Upper lobe of right lung (tissue), 1 donor: Measurements from ENCODE around the gene RNF5. TPM values are rescaled to one million over a fixed set of nuclear protein-coding genes. Genes with fewer than 3 reads are reported as not detected.

Source experiments
- ATAC-seq: fragments of 200-7000 bp; cut with Tn5 transposase; one replicate; pipeline ENCODE4 v1.9.1; 2020; ENCODE audit warnings: mild to moderate bottlenecking, moderate library complexity
- DNase-seq: peaks from one replicate; pipeline ENCODE4 v3.0.0-alpha.2; 2020
- H3K27ac ChIP-seq: fragments of 200-600 bp; one replicate; pipeline ENCODE4 v1.8.0; 2022
- H3K27me3 ChIP-seq: fragments of 200-600 bp; one replicate; pipeline ENCODE4 v1.8.0; 2022; ENCODE audit warnings: mild to moderate bottlenecking
- H3K36me3 ChIP-seq: fragments of 200-600 bp; one replicate; pipeline ENCODE4 v1.8.0; 2022
- H3K4me1 ChIP-seq: fragments of 200-600 bp; one replicate; pipeline ENCODE4 v1.8.0; 2022
- H3K4me3 ChIP-seq: fragments of 200-600 bp; one replicate; pipeline ENCODE4 v1.8.0; 2022; ENCODE audit warnings: mild to moderate bottlenecking
- H3K9me3 ChIP-seq: fragments of 200-600 bp; one replicate; pipeline ENCODE4 v1.8.0; 2022
- CTCF ChIP-seq: fragments of 200-600 bp; IDR thresholded peaks from one replicate; pipeline ENCODE4 v1.8.0; 2022; ENCODE audit warnings: antibody characterized with exemption
- intact Hi-C: fragments of 100-400 bp; cut with DNase I; formaldehyde crosslinking; loops from one replicate; pipeline ENCODE4 v1.11.0; 2022
- long read RNA-seq: library from polyadenylated mRNA; unstranded; transcript quantifications from one replicate; pipeline ENCODE4 v2.0.0, GENCODE V29; 2021
- total RNA-seq: library from RNA; stranded (reverse); fragmentation: NEBNext Ultra II Directional; extraction: Animal tissue kit (Norgen Biotek cat#: 25700); gene quantifications from one replicate; pipeline ENCODE4 v1.2.1, GENCODE V29; 2021
- donor health status: DM: no; HTN: yes; CAD: no; lungs with severe emphysema.

RNF5 gene
- 44.6 TPM for total RNA-seq
- long read RNA-seq, partial matches to known transcripts = 2 of 2 reads
- long read RNA-seq, other reads (novel, unspliced or antisense) = 0 of 2 reads

- Histone ChIP-seq H3K4me1 (peaks cover 37% of the 10 kb centered on the region), H3K27me3 (no peaks in the 10 kb centered on the region), H3K4me3 (peak within 1 kb of the TSS; percentile 85), H3K27ac (peak within 1 kb of the TSS; percentile 98), H3K36me3 (peaks cover 26% of the 10 kb centered on the region), H3K9me3 (no peaks in the 10 kb centered on the region)
- DNase-seq = peak; percentile 96
- intact Hi-C loops = no loop called here
- TF ChIP-seq CTCF = no peak
- ATAC-seq = peak; percentile 84
Measured at GRCh38 chr6:32177788-32178546, at the start of gene RNF5. RNF5 (plus strand) TSS chr6:32178405; CDS start chr6:32178512, 107 bp downstream.

GRCh38 chr6:32128751-32129296, 49.4 kb upstream of the RNF5 start:
- intact Hi-C loops = no loop called here
- no peak for DNase-seq
- H3K27ac ChIP-seq = peak overlapping the region; percentile 78
- peaks cover 30% of the 10 kb centered on the region for H3K36me3 ChIP-seq
- H3K9me3 ChIP-seq = no peaks in the 10 kb centered on the region
- no peak for TF ChIP-seq CTCF
- ATAC-seq = no peak
- H3K4me3 ChIP-seq = peak overlapping the region; percentile 59
- peaks cover 26% of the 10 kb centered on the region for H3K4me1 ChIP-seq
- H3K27me3 ChIP-seq = no peaks in the 10 kb centered on the region

- H3K9me3 ChIP-seq = no peaks in the 10 kb centered on the region
- H3K27ac ChIP-seq = peak overlapping the region; percentile 78
- peaks cover 23% of the 10 kb centered on the region for H3K36me3 ChIP-seq
- no peak for TF ChIP-seq CTCF
- ATAC-seq (peak; percentile 52), DNase-seq (no peak)
- peaks cover 26% of the 10 kb centered on the region for H3K4me1 ChIP-seq
- peak overlapping the region; percentile 59 for H3K4me3 ChIP-seq
- intact Hi-C loops = no loop called here
- no peaks in the 10 kb centered on the region for H3K27me3 ChIP-seq
Measured at GRCh38 chr6:32129297-32130088, 48.7 kb upstream of the RNF5 start.

GRCh38 chr6:32131439-32131948, 46.7 kb upstream of the RNF5 start:
- ATAC-seq = no peak
- intact Hi-C loops = no loop called here
- H3K36me3 ChIP-seq = peaks cover 3% of the 10 kb centered on the region
- no peak overlapping the region for H3K27ac ChIP-seq
- no peak overlapping the region for H3K4me3 ChIP-seq
- H3K9me3 ChIP-seq = no peaks in the 10 kb centered on the region
- no peak for TF ChIP-seq CTCF
- DNase-seq = no peak
- peaks cover 24% of the 10 kb centered on the region for H3K4me1 ChIP-seq
- no peaks in the 10 kb centered on the region for H3K27me3 ChIP-seq

- DNase-seq (no peak), ATAC-seq (no peak)
- Histone ChIP-seq H3K4me1 (peaks cover 18% of the 10 kb centered on the region), H3K4me3 (no peak overlapping the region), H3K27ac (no peak overlapping the region), H3K9me3 (no peaks in the 10 kb centered on the region), H3K36me3 (no peaks in the 10 kb centered on the region), H3K27me3 (no peaks in the 10 kb centered on the region)
- no peak for TF ChIP-seq CTCF
- intact Hi-C loops = no loop called here
Measured at GRCh38 chr6:32132110-32132509, 46.1 kb upstream of the RNF5 start.
